Measurements from ENCODE around the gene GAS7. TPM values are rescaled to one million over a fixed set of nuclear protein-coding genes. Genes with fewer than 3 reads are reported as not detected.

Gene GAS7
- total RNA-seq, result 0.21 and 0.26 TPM in 2 replicates

DNA sequence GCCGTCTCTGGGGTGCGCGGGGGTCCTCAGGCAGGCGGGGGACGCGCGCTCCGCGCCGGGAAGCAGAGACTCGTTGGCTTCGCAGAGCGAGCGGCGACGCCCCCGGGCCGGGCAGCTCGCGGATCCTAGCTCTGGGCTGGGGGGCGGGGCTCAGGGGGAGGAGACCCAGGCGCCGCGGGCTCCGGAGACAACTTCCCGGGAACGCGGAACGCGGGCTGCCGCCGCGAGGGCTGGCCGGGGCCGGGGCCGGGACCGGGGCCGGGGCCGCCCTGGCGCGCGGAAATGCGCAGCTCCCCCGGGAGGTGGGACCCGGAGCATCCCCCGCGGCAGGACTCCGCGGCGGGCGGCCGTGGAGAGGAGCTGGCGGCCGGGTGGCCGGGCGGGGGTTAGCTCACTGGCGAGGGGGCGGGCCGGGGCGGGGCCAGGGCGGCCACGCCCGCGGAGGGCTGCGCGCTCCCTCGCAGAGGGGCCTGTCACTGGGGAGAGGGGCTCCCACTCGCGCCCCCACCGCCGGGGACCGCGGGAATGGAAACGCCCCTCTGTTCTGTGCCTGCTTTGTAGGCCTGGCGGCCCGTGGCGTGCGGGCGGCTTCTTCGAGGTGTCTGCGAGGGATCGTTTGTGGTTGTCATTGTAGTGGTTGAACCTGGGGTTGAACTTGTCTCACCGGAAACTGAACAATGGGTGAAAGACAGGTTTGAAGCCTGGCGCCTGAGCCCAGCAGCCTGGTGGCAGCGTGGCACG, at the start of gene GAS7:
Gene GAS7 (minus strand): TSS at position 98 of the 741 bp plus-strand sequence.
- H3K9me3 Mint-ChIP-seq, result peaks cover 10% of the 10 kb centered on the region
- peaks cover 3% of the 10 kb centered on the region for H3K4me1 Mint-ChIP-seq
- peak; percentile 73 for DNase-seq
- H3K36me3 Mint-ChIP-seq (ENCODE audit: low read depth), result no peaks in the 10 kb centered on the region
- H3K27me3 Mint-ChIP-seq, result peaks cover 26% of the 10 kb centered on the region
- H3K27ac Mint-ChIP-seq, result no peak within 1 kb of the TSS
- peak within 1 kb of the TSS; percentile 75 for H3K4me3 Mint-ChIP-seq
- intact Hi-C loops (cut with micrococcal nuclease), result no loop called here

DNA sequence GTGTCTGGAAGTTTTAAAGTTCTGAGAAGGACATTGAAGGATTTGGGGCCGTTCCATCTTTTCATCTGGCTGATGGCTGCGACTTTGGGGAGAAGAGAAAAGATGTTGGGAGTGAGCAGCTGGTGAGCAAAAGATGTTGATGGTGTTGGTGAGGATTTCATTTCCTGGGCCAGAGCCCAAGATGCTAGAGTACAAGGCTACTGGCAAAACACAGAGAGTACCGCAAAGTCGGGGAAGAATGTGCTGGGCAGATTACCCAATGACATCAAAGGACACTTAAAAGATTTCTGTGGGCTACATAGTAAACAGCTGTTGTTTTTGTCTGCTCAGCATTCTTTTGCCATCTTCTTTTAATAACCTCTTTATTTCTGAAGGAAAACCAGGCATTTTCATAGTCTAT, 49.4 kb upstream of the GAS7 start:
- no peak for DNase-seq
- no peaks in the 10 kb centered on the region for H3K4me1 Mint-ChIP-seq
- H3K27me3 Mint-ChIP-seq, result no peaks in the 10 kb centered on the region
- H3K4me3 Mint-ChIP-seq, result no peak overlapping the region
- no peaks in the 10 kb centered on the region for H3K9me3 Mint-ChIP-seq
- no peaks in the 10 kb centered on the region for H3K36me3 Mint-ChIP-seq (ENCODE audit: low read depth)
- intact Hi-C loops (cut with micrococcal nuclease), result no loop called here
- H3K27ac Mint-ChIP-seq, result no peak overlapping the region

- H3K36me3 Mint-ChIP-seq (ENCODE audit: low read depth), result no peaks in the 10 kb centered on the region
- no peak overlapping the region for H3K27ac Mint-ChIP-seq
- H3K4me1 Mint-ChIP-seq, result no peaks in the 10 kb centered on the region
- H3K27me3 Mint-ChIP-seq, result no peaks in the 10 kb centered on the region
- no peak for DNase-seq
- H3K4me3 Mint-ChIP-seq, result no peak overlapping the region
- intact Hi-C loops (cut with micrococcal nuclease), result no loop called here
- peaks cover 4% of the 10 kb centered on the region for H3K9me3 Mint-ChIP-seq
These were observed 45.8 kb upstream of the GAS7 start for GRCh38 chr17:10243883-10244844.

- H3K36me3 Mint-ChIP-seq (ENCODE audit: low read depth), result no peaks in the 10 kb centered on the region
- no peaks in the 10 kb centered on the region for H3K27me3 Mint-ChIP-seq
These were observed 43.4 kb upstream of the GAS7 start for GRCh38 chr17:10241781-10242180.

GRCh38 chr17:10238661-10239060, 40.3 kb upstream of the GAS7 start:
- no peak for DNase-seq
- H3K27me3 Mint-ChIP-seq, result no peaks in the 10 kb centered on the region
- H3K36me3 Mint-ChIP-seq (ENCODE audit: low read depth), result no peaks in the 10 kb centered on the region
- intact Hi-C loops (cut with micrococcal nuclease), result no loop called here
- no peak overlapping the region for H3K27ac Mint-ChIP-seq
- H3K4me1 Mint-ChIP-seq, result no peaks in the 10 kb centered on the region
- no peak overlapping the region for H3K4me3 Mint-ChIP-seq
- peaks cover 11% of the 10 kb centered on the region for H3K9me3 Mint-ChIP-seq

More at GRCh38 chr17:10241781-10242180, 43.4 kb upstream of the GAS7 start:
- intact Hi-C loops (cut with micrococcal nuclease), result no loop called here
- H3K4me3 Mint-ChIP-seq, result no peak overlapping the region
- peaks cover 8% of the 10 kb centered on the region for H3K9me3 Mint-ChIP-seq
- DNase-seq, result no peak
- H3K4me1 Mint-ChIP-seq, result no peaks in the 10 kb centered on the region
- H3K27ac Mint-ChIP-seq, result no peak overlapping the region

- H3K36me3 Mint-ChIP-seq (ENCODE audit: low read depth), result no peaks in the 10 kb centered on the region
- peaks cover 7% of the 10 kb centered on the region for H3K9me3 Mint-ChIP-seq
- no peak for DNase-seq
- intact Hi-C loops (cut with micrococcal nuclease), result no loop called here
- no peak overlapping the region for H3K27ac Mint-ChIP-seq
- H3K27me3 Mint-ChIP-seq, result no peaks in the 10 kb centered on the region
- no peaks in the 10 kb centered on the region for H3K4me1 Mint-ChIP-seq
- H3K4me3 Mint-ChIP-seq, result no peak overlapping the region
These were observed 35.6 kb upstream of the GAS7 start for GRCh38 chr17:10234033-10234432.

DNA sequence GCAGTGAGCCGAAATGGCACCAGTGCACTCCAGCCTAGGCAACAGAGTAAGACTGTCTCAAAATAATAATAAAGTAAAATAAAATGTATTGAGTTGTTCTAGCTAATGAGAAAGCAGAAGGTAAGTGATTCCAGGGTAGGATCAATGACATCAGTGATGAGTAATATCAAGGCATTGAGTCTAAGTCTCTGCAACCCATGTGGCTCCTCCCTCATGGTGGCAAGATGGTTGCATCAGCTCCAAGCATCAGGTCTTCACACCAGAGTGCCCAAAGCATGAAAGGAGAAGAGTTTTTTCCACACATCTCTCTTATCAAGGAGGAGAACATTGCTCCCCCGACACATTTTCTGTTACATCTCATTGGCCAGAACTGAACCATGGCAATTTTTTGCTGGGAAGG, 34.8 kb upstream of the GAS7 start:
- no peaks in the 10 kb centered on the region for H3K27me3 Mint-ChIP-seq
- H3K27ac Mint-ChIP-seq, result no peak overlapping the region
- no peaks in the 10 kb centered on the region for H3K36me3 Mint-ChIP-seq (ENCODE audit: low read depth)
- DNase-seq, result no peak
- H3K4me1 Mint-ChIP-seq, result no peaks in the 10 kb centered on the region
- peaks cover 7% of the 10 kb centered on the region for H3K9me3 Mint-ChIP-seq
- intact Hi-C loops (cut with micrococcal nuclease), result no loop called here
- no peak overlapping the region for H3K4me3 Mint-ChIP-seq

DNA sequence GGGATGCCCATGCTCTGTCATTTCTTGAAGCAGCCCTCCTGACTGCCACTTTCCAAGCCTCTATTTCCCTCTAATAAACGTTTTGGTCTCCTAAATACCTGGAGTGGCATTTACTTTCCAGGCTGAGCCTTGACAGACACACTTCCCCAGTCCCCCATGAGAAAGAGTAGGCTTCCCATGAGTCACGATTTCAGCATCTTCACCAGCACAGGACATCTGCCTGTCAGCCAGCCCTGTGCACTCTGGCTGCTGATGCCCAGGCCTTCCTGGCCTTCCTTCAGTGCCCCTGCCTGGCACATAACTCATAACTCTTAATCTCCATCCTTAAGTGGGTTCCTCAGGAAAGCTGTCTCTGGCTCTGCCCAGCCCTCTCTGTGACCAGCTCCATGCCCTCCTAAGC, 30.8 kb upstream of the GAS7 start:
- H3K36me3 Mint-ChIP-seq (ENCODE audit: low read depth), result no peaks in the 10 kb centered on the region
- H3K27me3 Mint-ChIP-seq, result no peaks in the 10 kb centered on the region
- intact Hi-C loops (cut with micrococcal nuclease), result no loop called here
- no peak overlapping the region for H3K4me3 Mint-ChIP-seq
- H3K9me3 Mint-ChIP-seq, result no peaks in the 10 kb centered on the region
- DNase-seq, result no peak
- H3K27ac Mint-ChIP-seq, result no peak overlapping the region
- H3K4me1 Mint-ChIP-seq, result no peaks in the 10 kb centered on the region

GRCh38 chr17:10226930-10227695, 28.7 kb upstream of the GAS7 start:
- intact Hi-C loops (cut with micrococcal nuclease), result no loop called here
- no peaks in the 10 kb centered on the region for H3K9me3 Mint-ChIP-seq
- no peak overlapping the region for H3K27ac Mint-ChIP-seq

DNA sequence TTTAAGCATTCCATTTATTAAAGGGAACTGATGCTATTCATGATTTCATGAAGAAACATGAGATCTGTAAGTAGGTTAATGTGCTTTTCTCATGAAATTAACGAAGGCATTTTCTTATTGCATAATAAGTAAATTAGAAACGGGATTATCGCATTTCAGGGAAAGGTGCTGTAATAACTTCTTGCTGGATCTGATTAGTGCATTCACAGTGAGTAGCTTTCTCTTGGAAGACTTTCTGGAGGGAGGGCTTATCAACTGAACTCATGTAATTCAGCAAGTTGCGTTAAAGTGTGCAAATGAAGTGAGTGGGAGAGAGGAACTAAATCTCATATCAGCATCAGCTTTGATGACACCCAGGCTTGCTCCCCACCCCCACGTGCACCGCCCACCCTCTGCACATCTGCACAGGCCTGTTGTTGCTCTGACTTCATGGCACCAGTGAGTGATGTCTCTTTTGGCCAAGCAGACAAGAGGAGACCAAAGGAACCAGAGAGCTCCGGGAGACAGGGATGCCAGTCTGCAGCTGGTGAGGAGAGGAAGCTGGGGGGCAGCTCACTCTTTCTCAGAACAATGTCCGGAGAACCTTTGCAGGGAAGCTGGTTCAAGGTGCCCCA, 26.3 kb upstream of the GAS7 start:
- no peaks in the 10 kb centered on the region for H3K36me3 Mint-ChIP-seq (ENCODE audit: low read depth)
- H3K9me3 Mint-ChIP-seq, result peaks cover 3% of the 10 kb centered on the region
- intact Hi-C loops (cut with micrococcal nuclease), result loop anchor here (2.0 kb wide), 1 partner anchor 300 kb away; no protein-coding TSS in a partner anchor
- H3K4me3 Mint-ChIP-seq, result no peak overlapping the region
- H3K27me3 Mint-ChIP-seq, result no peaks in the 10 kb centered on the region
- no peaks in the 10 kb centered on the region for H3K4me1 Mint-ChIP-seq
- no peak overlapping the region for H3K27ac Mint-ChIP-seq
- DNase-seq, result no peak

More at GRCh38 chr17:10226930-10227695, 28.7 kb upstream of the GAS7 start:
- DNase-seq, result peak; percentile 76
- H3K36me3 Mint-ChIP-seq (ENCODE audit: low read depth), result no peaks in the 10 kb centered on the region
- no peaks in the 10 kb centered on the region for H3K4me1 Mint-ChIP-seq
- no peak overlapping the region for H3K4me3 Mint-ChIP-seq
- H3K27me3 Mint-ChIP-seq, result no peaks in the 10 kb centered on the region

GRCh38 chr17:10219193-10219592, 20.8 kb upstream of the GAS7 start:
- intact Hi-C loops (cut with micrococcal nuclease), result no loop called here
- Mint-ChIP-seq H3K27ac (no peak overlapping the region), H3K36me3 (ENCODE audit: low read depth) (no peaks in the 10 kb centered on the region), H3K4me3 (no peak overlapping the region), H3K9me3 (peaks cover 3% of the 10 kb centered on the region), H3K4me1 (no peaks in the 10 kb centered on the region), H3K27me3 (no peaks in the 10 kb centered on the region)
- no peak for DNase-seq

DNA sequence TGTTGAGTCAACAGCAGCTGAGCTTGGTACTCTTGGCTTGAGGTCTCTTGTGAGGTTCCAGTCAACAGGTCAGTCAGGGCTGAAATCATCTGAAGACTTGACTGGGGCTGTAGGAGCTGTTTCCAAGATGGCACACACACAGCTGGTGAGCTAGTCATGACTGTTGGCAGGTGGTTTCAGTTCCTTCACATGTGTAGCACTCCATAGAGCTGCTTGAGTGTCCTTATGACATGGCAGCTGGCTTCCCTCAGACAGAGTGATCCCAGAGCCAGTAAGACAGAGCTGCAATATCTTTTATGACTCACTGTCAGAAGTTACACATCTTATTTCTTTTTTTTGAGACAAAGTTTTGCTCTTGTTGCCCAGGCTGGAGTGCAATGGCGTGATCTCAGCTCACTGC, 19.5 kb upstream of the GAS7 start:
- intact Hi-C loops (cut with micrococcal nuclease), result no loop called here
- no peaks in the 10 kb centered on the region for H3K27me3 Mint-ChIP-seq
- H3K27ac Mint-ChIP-seq, result no peak overlapping the region
- H3K4me1 Mint-ChIP-seq, result no peaks in the 10 kb centered on the region
- no peak for DNase-seq
- no peak overlapping the region for H3K4me3 Mint-ChIP-seq
- peaks cover 3% of the 10 kb centered on the region for H3K9me3 Mint-ChIP-seq
- H3K36me3 Mint-ChIP-seq (ENCODE audit: low read depth), result no peaks in the 10 kb centered on the region

GRCh38 chr17:10216213-10216938, 18.0 kb upstream of the GAS7 start:
- H3K27ac Mint-ChIP-seq, result no peak overlapping the region
- no peaks in the 10 kb centered on the region for H3K27me3 Mint-ChIP-seq
- H3K9me3 Mint-ChIP-seq, result peaks cover 3% of the 10 kb centered on the region
- intact Hi-C loops (cut with micrococcal nuclease), result no loop called here
- H3K4me1 Mint-ChIP-seq, result no peaks in the 10 kb centered on the region
- H3K36me3 Mint-ChIP-seq (ENCODE audit: low read depth), result no peaks in the 10 kb centered on the region
- no peak for DNase-seq
- H3K4me3 Mint-ChIP-seq, result no peak overlapping the region
